GM12878 (cell line): ENCODE measurements around the gene MRAP2. TPM values are rescaled to one million over a fixed set of nuclear protein-coding genes. Genes with fewer than 3 reads are reported as not detected.

Source experiments
- ATAC-seq: fragments of 200-7000 bp; cut with Tn5 transposase; 3 replicates; pipeline ENCODE4 v1.9.1; 2020; ENCODE audit warnings: mild to moderate bottlenecking, moderate library complexity
- BruUV-seq: library from RNA; stranded (reverse); fragments of 400-500 nt; replicated peaks from 2 replicates; lab custom pipeline; 2021; lab: Mats Ljungman, UMichigan
- CTCF ChIA-PET: fragments of 300-600 bp; sonication (Branson Sonifier 250); formaldehyde crosslinking; extraction: SDS; loops from one replicate; lab custom pipeline; 2021; ENCODE audit warnings: inconsistent platforms; lab: Yijun Ruan, JAX
- POLR2A ChIA-PET: fragments of 350-600 bp; formaldehyde crosslinking; extraction: SDS; loops from one replicate; lab custom pipeline; 2021; ENCODE audit warnings: inconsistent platforms; lab: Charles Lee
- RAD21 ChIA-PET: fragments of 300-600 bp; sonication (Branson Sonifier 250); formaldehyde crosslinking; loops from one replicate; lab custom pipeline; 2023; ENCODE audit warnings: antibody characterized with exemption; ENCODE audit not compliant: unreplicated experiment; lab: Charles Lee
- SMC1A ChIA-PET: fragments of 300-600 bp; sonication (Branson Sonifier 250); formaldehyde crosslinking; loops from one replicate; lab custom pipeline; 2023; ENCODE audit not compliant: unreplicated experiment, uncharacterized antibody; lab: Charles Lee
- DNase-seq: peaks from one replicate; pipeline ENCODE4 v3.0.0-alpha.2; 2011; ENCODE audit warnings: low read depth, low spot score
- FAIRE-seq: peaks from 3 replicates; lab custom pipeline; 2011; peaks lifted over from hg19 to GRCh38; lab: Jason Lieb, UNC
- H2AFZ ChIP-seq: 2 replicates; pipeline ENCODE4 v1.6.0; 2011; ENCODE audit warnings: low read depth, low read length, control low read depth; ENCODE audit not compliant: control insufficient read depth
- H3K27ac ChIP-seq: 2 replicates; pipeline ENCODE4 v1.5.1; 2011; ENCODE audit warnings: control low read depth; ENCODE audit not compliant: control insufficient read depth, insufficient read depth
- H3K27me3 ChIP-seq, 2 experiments: replicated peaks in 1 of 2; 2 replicates each; pipeline versions ENCODE4 v1.6.0 to v1.6.1; 2011; ENCODE audit warnings: low read length in 1 of 2; ENCODE audit not compliant: control insufficient read depth in 2 of 2, insufficient read depth in 2 of 2
- H3K36me3 ChIP-seq, 2 experiments: 2 replicates each; pipeline ENCODE4 v1.5.1; 2011; ENCODE audit warnings: low read length in 1 of 2; ENCODE audit not compliant: control insufficient read depth in 2 of 2, insufficient read depth in 2 of 2
- H3K4me1 ChIP-seq: 2 replicates; pipeline ENCODE4 v1.6.1; 2011; ENCODE audit warnings: mild to moderate bottlenecking, low read length, moderate library complexity, mixed read lengths; ENCODE audit not compliant: control insufficient read depth, insufficient read depth
- H3K4me2 ChIP-seq: 2 replicates; pipeline ENCODE4 v1.6.0; 2011; ENCODE audit warnings: control low read depth; ENCODE audit not compliant: control insufficient read depth, insufficient read depth
- H3K4me3 ChIP-seq: fragments of 200-600 bp; sonication (generic); 2 replicates; pipeline ENCODE4 v1.5.1; 2016
- H3K79me2 ChIP-seq: 2 replicates; pipeline ENCODE4 v1.6.0; 2011; ENCODE audit warnings: low read length; ENCODE audit not compliant: control insufficient read depth, insufficient read depth
- H3K9ac ChIP-seq: 2 replicates; pipeline ENCODE4 v1.8.0; 2011; ENCODE audit warnings: low read length, control low read depth, mixed read lengths; ENCODE audit not compliant: control insufficient read depth, insufficient read depth
- H3K9me3 ChIP-seq: replicated peaks from 3 replicates; pipeline ENCODE4 v1.5.1; 2011; ENCODE audit warnings: mild to moderate bottlenecking, low read length; ENCODE audit not compliant: control insufficient read depth, insufficient read depth
- H4K20me1 ChIP-seq: 2 replicates; pipeline ENCODE4 v1.6.0; 2011; ENCODE audit not compliant: control insufficient read depth, insufficient read depth
- HDAC6 ChIP-seq: fragments of 200-600 bp; sonication (generic); IDR thresholded peaks from one replicate; pipeline ENCODE4 v1.8.0; 2017; ENCODE audit warnings: antibody characterized with exemption; ENCODE audit not compliant: unreplicated experiment
- MYC ChIP-seq: IDR thresholded peaks from 2 replicates; pipeline ENCODE4 v1.6.1; 2011; ENCODE audit warnings: mild to moderate bottlenecking, low read length, moderate library complexity, inconsistent platforms; ENCODE audit not compliant: insufficient read depth, insufficient replicate concordance, insufficient read length, severe bottlenecking
- SKIL ChIP-seq: fragments of 450-650 bp; IDR thresholded peaks from 2 replicates; pipeline ENCODE4 v1.6.1; 2017; ENCODE audit warnings: mild to moderate bottlenecking, low read depth, inconsistent platforms; ENCODE audit not compliant: poor library complexity, severe bottlenecking
- SREBF1 ChIP-seq: IDR thresholded peaks from 2 replicates; pipeline ENCODE4 v1.6.1; 2012; ENCODE audit warnings: mild to moderate bottlenecking, low read length
- WGBS: methylation state at CpG from one replicate; pipeline ENCODE4 v1.1.6; 2016; ENCODE audit warnings: low lambda C conversion rate; ENCODE audit not compliant: insufficient replicate concordance, insufficient coverage; ENCODE audit errors: missing lambda C conversion rate; 5-methylcytosine and 5-hydroxymethylcytosine counted together
- in situ Hi-C: fragments of 300-500 bp; cut with MboI; formaldehyde crosslinking; loops from 9 replicates; pipeline ENCODE4 v1.14.3; 2018; ENCODE audit warnings: mixed read lengths
- intact Hi-C: fragments of 100-400 bp; cut with micrococcal nuclease; formaldehyde crosslinking; loops from one replicate; pipeline ENCODE4 v1.14.2; 2022; ENCODE audit not compliant: unreplicated experiment
- polyA plus RNA-seq, 11 experiments: library from polyadenylated mRNA; depleted of rRNA in 4 of 11; unstranded in 6 of 11; stranded (reverse) in 5 of 11; fragments of >200 nt; fragmentation: Nextera tagmentation in 4 of 11; fragmentation: Illumina TruSeq in 1 of 11; extraction: Ambion mirVana in 4 of 11; extraction: Trizol in 1 of 11; gene quantifications; 1 replicate in 1 of 11; 2 replicates in 10 of 11; pipeline versions ENCODE4 v1.2.1 to v1.2.3, GENCODE V29; 2011 to 2016; ENCODE audit warnings: inconsistent platforms in 2 of 11, missing spikeins in 2 of 11, low read depth in 1 of 11
- total RNA-seq, 4 experiments: library from RNA; depleted of rRNA in 3 of 4; stranded (reverse); fragments of >200 nt in 3 of 4; fragmentation: Illumina TruSeq in 1 of 4; extraction: Trizol in 1 of 4; gene quantifications; 2 replicates each; pipeline versions ENCODE4 v1.2.1 to v1.2.3, GENCODE V29; 2013 to 2021
- TF ChIP-seq, protein P1 (sequence below): fragments of 450-650 bp; IDR thresholded peaks from 2 replicates; pipeline ENCODE4 v1.6.1; 2016; ENCODE audit warnings: mild to moderate bottlenecking

Gene MRAP2
- total and polyA plus RNA-seq, 10 of the 15 experiments (the other 5 are each of a cell fraction or from before 2014, with no cell fraction given): not detected

GRCh38 chr6:84003654-84004053 lies 29.9 kb upstream of the MRAP2 start:
- WGBS: 65% methylated on average over 4 of the region's 4 CpGs
- POLR2A ChIA-PET: no interaction called here
- Histone ChIP-seq H3K36me3 (no peaks in the 10 kb centered on the region), H3K4me1 (no peaks in the 10 kb centered on the region), H2AFZ (no peak overlapping the region), H3K79me2 (no peaks in the 10 kb centered on the region), H3K9me3 (no peaks in the 10 kb centered on the region), H3K27me3 (no peaks in the 10 kb centered on the region; a peak in 1 of 4 replicates), H3K4me2 (no peak overlapping the region), H4K20me1 (no peaks in the 10 kb centered on the region), H3K9ac (no peak overlapping the region), H3K4me3 (no peak overlapping the region), H3K27ac (no peak overlapping the region)
- no peak for ATAC-seq
- CTCF ChIA-PET: no interaction called here
- SMC1A ChIA-PET: interaction anchor here (0.5 kb wide), 1 partner anchor 154 kb away, joined by 3 read pairs; no protein-coding TSS in a partner anchor
- intact Hi-C loops: no loop called here
- no peak for DNase-seq
- no TSS peak for BruUV-seq
- TF ChIP-seq MYC (no peak), SKIL (no peak), HDAC6 (no peak), SREBF1 (no peak)
- TF ChIP-seq, protein P1, sequence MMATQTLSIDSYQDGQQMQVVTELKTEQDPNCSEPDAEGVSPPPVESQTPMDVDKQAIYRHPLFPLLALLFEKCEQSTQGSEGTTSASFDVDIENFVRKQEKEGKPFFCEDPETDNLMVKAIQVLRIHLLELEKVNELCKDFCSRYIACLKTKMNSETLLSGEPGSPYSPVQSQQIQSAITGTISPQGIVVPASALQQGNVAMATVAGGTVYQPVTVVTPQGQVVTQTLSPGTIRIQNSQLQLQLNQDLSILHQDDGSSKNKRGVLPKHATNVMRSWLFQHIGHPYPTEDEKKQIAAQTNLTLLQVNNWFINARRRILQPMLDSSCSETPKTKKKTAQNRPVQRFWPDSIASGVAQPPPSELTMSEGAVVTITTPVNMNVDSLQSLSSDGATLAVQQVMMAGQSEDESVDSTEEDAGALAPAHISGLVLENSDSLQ: no peak
- TF ChIP-seq, all 136 proteins: peak for 0
- RAD21 ChIA-PET: no interaction called here
- in situ Hi-C loops: no loop called here
- no peak for FAIRE-seq
